ENCODE measurements around the gene CSNK2B. TPM values are rescaled to one million over a fixed set of nuclear protein-coding genes. Genes with fewer than 3 reads are reported as not detected.

The CSNK2B gene
- total RNA-seq, 1 experiment from 2014 or later: 173 TPM

GRCh38 chr6:31642798-31643570 lies 22.9 kb upstream of the CSNK2B start:
- DNase-seq: no peak
- no peaks in the 10 kb centered on the region for H3K79me2 ChIP-seq (ENCODE audit: low read depth)
- peaks cover 29% of the 10 kb centered on the region; the same call in 1 of the 2 replicates for H3F3A ChIP-seq (ENCODE audit: insufficient read depth, low read depth)
- H3K27me3 ChIP-seq (ENCODE audit: insufficient read depth, low read depth): no peaks in the 10 kb centered on the region
- BruUV-seq (replicated peaks): no TSS peak
- intact Hi-C loops (cut with micrococcal nuclease; ENCODE audit: unreplicated experiment): no loop called here
- H3K9me3 ChIP-seq (ENCODE audit: insufficient read depth, low read depth): no peaks in the 10 kb centered on the region
- peaks cover 13% of the 10 kb centered on the region; the same call in 1 of the 2 replicates for H4K20me1 ChIP-seq (ENCODE audit: insufficient read depth)
- H3K9me2 ChIP-seq (ENCODE audit: insufficient read depth): no peaks in the 10 kb centered on the region
- H3K27ac ChIP-seq: no peak overlapping the region
- no peak overlapping the region for H2AFZ ChIP-seq
- no peaks in the 10 kb centered on the region for H3K4me1 ChIP-seq (replicated peaks; ENCODE audit: insufficient read depth)
- H3K4me3 ChIP-seq: no peak overlapping the region
- ChIA-PET CTCF (no interaction called here), POLR2A (ENCODE audit: unreplicated experiment) (no interaction called here)
- peaks cover 26% of the 10 kb centered on the region for H3K36me3 ChIP-seq (ENCODE audit: low read depth)
- TF ChIP-seq EZH2 (IDR thresholded peaks at IDR 0.05; ENCODE audit: low read depth): no peak
- TF ChIP-seq, protein P1, sequence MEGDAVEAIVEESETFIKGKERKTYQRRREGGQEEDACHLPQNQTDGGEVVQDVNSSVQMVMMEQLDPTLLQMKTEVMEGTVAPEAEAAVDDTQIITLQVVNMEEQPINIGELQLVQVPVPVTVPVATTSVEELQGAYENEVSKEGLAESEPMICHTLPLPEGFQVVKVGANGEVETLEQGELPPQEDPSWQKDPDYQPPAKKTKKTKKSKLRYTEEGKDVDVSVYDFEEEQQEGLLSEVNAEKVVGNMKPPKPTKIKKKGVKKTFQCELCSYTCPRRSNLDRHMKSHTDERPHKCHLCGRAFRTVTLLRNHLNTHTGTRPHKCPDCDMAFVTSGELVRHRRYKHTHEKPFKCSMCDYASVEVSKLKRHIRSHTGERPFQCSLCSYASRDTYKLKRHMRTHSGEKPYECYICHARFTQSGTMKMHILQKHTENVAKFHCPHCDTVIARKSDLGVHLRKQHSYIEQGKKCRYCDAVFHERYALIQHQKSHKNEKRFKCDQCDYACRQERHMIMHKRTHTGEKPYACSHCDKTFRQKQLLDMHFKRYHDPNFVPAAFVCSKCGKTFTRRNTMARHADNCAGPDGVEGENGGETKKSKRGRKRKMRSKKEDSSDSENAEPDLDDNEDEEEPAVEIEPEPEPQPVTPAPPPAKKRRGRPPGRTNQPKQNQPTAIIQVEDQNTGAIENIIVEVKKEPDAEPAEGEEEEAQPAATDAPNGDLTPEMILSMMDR (conservative IDR thresholded peaks at IDR 0.05): no peak
- no peak overlapping the region for H3K4me2 ChIP-seq

DNA sequence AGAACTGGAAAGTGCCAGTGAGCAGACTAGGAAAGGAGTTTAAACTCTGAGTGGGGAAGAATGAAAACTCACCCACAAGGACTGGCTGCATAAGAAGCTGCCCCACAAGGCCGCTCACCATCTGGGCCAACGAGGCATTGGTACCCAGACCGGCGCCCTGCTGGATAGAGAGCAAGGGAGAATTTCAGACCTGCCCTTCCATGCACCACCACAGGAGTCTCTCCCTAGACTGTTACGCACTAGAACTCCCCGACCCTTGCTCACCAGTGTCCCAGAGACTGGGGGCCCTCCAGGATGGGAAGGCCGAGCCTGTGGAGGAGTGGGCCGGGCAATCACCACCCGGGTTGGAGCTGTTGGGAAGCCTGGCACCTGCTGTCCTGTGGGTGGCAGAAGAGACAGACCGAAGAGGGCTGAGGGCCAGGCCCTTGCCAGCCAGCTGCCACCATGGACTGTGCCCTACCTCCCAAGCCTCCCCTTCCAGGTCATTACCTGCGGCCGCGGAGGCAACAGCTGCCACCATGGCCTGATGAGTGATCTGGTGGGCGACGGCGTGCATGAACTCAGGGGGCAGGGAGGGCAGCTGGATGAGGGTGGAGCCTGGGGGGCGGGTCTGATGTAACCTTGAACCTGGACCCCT lies 21.9 kb upstream of the CSNK2B start:
- BruUV-seq (replicated peaks): no TSS peak
- intact Hi-C loops (cut with micrococcal nuclease; ENCODE audit: unreplicated experiment): no loop called here
- Histone ChIP-seq H4K20me1 (ENCODE audit: insufficient read depth) (peaks cover 12% of the 10 kb centered on the region; the same call in 1 of the 2 replicates), H3K4me1 (replicated peaks; ENCODE audit: insufficient read depth) (no peaks in the 10 kb centered on the region), H3K9me2 (ENCODE audit: insufficient read depth) (no peaks in the 10 kb centered on the region), H3F3A (ENCODE audit: insufficient read depth, low read depth) (peaks cover 20% of the 10 kb centered on the region; the same call in 1 of the 2 replicates), H3K4me2 (no peak overlapping the region), H3K36me3 (ENCODE audit: low read depth) (peaks cover 27% of the 10 kb centered on the region), H3K27ac (no peak overlapping the region), H2AFZ (no peak overlapping the region), H3K79me2 (ENCODE audit: low read depth) (peaks cover 4% of the 10 kb centered on the region; the same call in 1 of the 2 replicates), H3K4me3 (no peak overlapping the region), H3K9me3 (ENCODE audit: insufficient read depth, low read depth) (no peaks in the 10 kb centered on the region), H3K27me3 (ENCODE audit: insufficient read depth, low read depth) (no peaks in the 10 kb centered on the region)
- CTCF ChIA-PET: no interaction called here
- DNase-seq: no peak
- TF ChIP-seq EZH2 (IDR thresholded peaks at IDR 0.05; ENCODE audit: low read depth): no peak
- TF ChIP-seq, protein P1 (conservative IDR thresholded peaks at IDR 0.05): no peak
- POLR2A ChIA-PET (ENCODE audit: unreplicated experiment): no interaction called here

DNA sequence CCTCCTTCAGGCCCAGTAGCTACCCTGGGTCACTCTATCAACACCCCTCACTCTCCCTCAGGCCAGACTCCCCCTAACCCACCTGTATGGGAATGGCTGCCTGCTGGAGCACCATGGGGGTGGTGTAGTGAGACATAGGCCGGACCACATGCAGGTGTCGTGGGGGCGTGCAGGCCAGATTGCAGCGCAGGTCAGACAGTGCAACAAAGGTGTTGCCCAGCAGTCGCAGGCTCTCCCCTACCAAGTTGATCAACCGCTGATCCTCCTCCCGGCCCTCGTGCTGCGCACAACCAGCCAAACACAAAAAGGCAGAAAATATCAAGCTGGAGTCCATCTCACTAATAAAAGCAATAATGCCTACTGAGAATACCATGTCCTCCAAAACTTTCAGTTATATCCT lies 20.6 kb upstream of the CSNK2B start:
- Histone ChIP-seq H3K4me3 (no peak overlapping the region), H4K20me1 (ENCODE audit: insufficient read depth) (peaks cover 5% of the 10 kb centered on the region), H3F3A (ENCODE audit: insufficient read depth, low read depth) (peaks cover 7% of the 10 kb centered on the region; the same call in 1 of the 2 replicates), H2AFZ (no peak overlapping the region), H3K36me3 (ENCODE audit: low read depth) (peaks cover 24% of the 10 kb centered on the region), H3K27me3 (ENCODE audit: insufficient read depth, low read depth) (no peaks in the 10 kb centered on the region), H3K4me1 (replicated peaks; ENCODE audit: insufficient read depth) (no peaks in the 10 kb centered on the region), H3K27ac (no peak overlapping the region), H3K4me2 (no peak overlapping the region), H3K9me2 (ENCODE audit: insufficient read depth) (no peaks in the 10 kb centered on the region), H3K9me3 (ENCODE audit: insufficient read depth, low read depth) (no peaks in the 10 kb centered on the region), H3K79me2 (ENCODE audit: low read depth) (peaks cover 18% of the 10 kb centered on the region)
- intact Hi-C loops (cut with micrococcal nuclease; ENCODE audit: unreplicated experiment): no loop called here
- TF ChIP-seq, protein P1 (conservative IDR thresholded peaks at IDR 0.05): no peak
- no peak for TF ChIP-seq EZH2 (IDR thresholded peaks at IDR 0.05; ENCODE audit: low read depth)
- no peak for DNase-seq
- CTCF ChIA-PET: no interaction called here
- POLR2A ChIA-PET (ENCODE audit: unreplicated experiment): interaction anchor here (0.6 kb wide), 1 partner anchor 253 kb away, joined by 4 read pairs; no protein-coding TSS in a partner anchor
- BruUV-seq (replicated peaks): no TSS peak
